Activated T-cell treated with anti-CD3 and anti-CD28 coated beads for 1 hour (primary cell): ENCODE data around the gene RBL2.
"Not testable (repeated sequence)": the region's sequence is repeated elsewhere in the genome, so short reads cannot be mapped to it uniquely, and the experiment has no call there.

ENCODE experiments used
- DNase-seq: peaks from one replicate; pipeline ENCODE4 v3.0.0-alpha.2; 2020; ENCODE audit warnings: low read depth

The RBL2 gene

GRCh38 chr16:53504665-53505064 is 70.4 kb downstream of the RBL2 start:
- no peak for DNase-seq

GRCh38 chr16:53506254-53506653 is 72.0 kb downstream of the RBL2 start:
- no peak for DNase-seq

- DNase-seq = no peak
These were observed 73.4 kb downstream of the RBL2 start for GRCh38 chr16:53507464-53508179.

GRCh38 chr16:53509906-53510703 is 75.8 kb downstream of the RBL2 start:
- peak; percentile 36 for DNase-seq

GRCh38 chr16:53510704-53511070 is 76.4 kb downstream of the RBL2 start:
- no peak for DNase-seq

- DNase-seq = no peak
These were observed 76.8 kb downstream of the RBL2 start for GRCh38 chr16:53511084-53511402.

GRCh38 chr16:53511403-53512280 is 77.4 kb downstream of the RBL2 start:
- no peak for DNase-seq

- DNase-seq = not testable (repeated sequence)
These were observed 78.5 kb downstream of the RBL2 start for GRCh38 chr16:53512795-53513194.

GRCh38 chr16:53515259-53515658 is 81.0 kb downstream of the RBL2 start:
- no peak for DNase-seq

- no peak for DNase-seq
These were observed 81.5 kb downstream of the RBL2 start for GRCh38 chr16:53515811-53516210.

- no peak for DNase-seq
These were observed 83.6 kb downstream of the RBL2 start for GRCh38 chr16:53517851-53518250.

GRCh38 chr16:53518550-53519416 is 84.5 kb downstream of the RBL2 start:
- peak; percentile 53 for DNase-seq

- no peak for DNase-seq
These were observed 85.3 kb downstream of the RBL2 start for GRCh38 chr16:53519417-53520091.

GRCh38 chr16:53523126-53523804 is 89.0 kb downstream of the RBL2 start:
- DNase-seq = no peak

GRCh38 chr16:53523971-53524548 is 89.8 kb downstream of the RBL2 start:
- no peak for DNase-seq

GRCh38 chr16:53528797-53529196 is 94.5 kb downstream of the RBL2 start:
- no peak for DNase-seq

- no peak for DNase-seq
These were observed 95.2 kb downstream of the RBL2 start for GRCh38 chr16:53529513-53529912.

- no peak for DNase-seq
These were observed 95.8 kb downstream of the RBL2 start for GRCh38 chr16:53530046-53530445.

GRCh38 chr16:53530741-53531140 is 96.5 kb downstream of the RBL2 start:
- no peak for DNase-seq

GRCh38 chr16:53534206-53534605 is 99.9 kb downstream of the RBL2 start:
- no peak for DNase-seq
